Hypothalamus (tissue), 51 donors: ENCODE data around the gene SCT.
A peak's percentile ranks its signal among the peaks of the same experiment; 100 is the strongest.

ENCODE experiments used
- DNase-seq, 51 donors: peaks; one replicate each; lab custom pipeline; 2025; lab: John Stamatoyannopoulos, UW

Gene SCT

GRCh38 chr11:612201-612960 is 14.6 kb downstream of the SCT start:
- DNase-seq, result no peak

- no peak for DNase-seq
Observed at GRCh38 chr11:611001-611996, 15.7 kb downstream of the SCT start.

- no peak for DNase-seq
Observed at GRCh38 chr11:610146-610801, 16.7 kb downstream of the SCT start.

DNA sequence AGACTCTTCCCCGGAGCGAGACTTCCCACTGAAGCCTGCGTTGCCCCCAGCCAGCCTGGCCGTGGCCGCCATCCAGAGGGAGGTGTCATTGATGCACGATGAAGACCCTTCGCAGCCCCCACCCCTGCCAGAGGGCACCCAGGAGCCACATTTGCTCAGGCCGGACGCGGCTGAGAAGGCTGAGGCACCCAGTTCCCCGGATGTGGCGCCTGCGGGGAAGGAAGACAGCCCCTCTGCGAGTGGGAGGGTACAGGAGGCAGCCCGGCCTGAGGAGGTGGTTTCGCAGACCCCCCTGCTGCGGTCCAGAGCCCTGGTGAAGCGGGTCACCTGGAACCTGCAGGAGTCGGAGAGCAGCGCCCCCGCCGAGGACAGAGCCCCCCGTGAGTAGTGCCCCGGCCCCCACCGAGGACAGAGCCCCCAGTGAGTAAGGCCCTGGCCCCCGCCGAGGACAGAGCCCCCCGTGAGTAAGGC is 17.6 kb downstream of the SCT start:
- no peak for DNase-seq

GRCh38 chr11:608791-609251 is 18.2 kb downstream of the SCT start:
- DNase-seq, result no peak

DNA sequence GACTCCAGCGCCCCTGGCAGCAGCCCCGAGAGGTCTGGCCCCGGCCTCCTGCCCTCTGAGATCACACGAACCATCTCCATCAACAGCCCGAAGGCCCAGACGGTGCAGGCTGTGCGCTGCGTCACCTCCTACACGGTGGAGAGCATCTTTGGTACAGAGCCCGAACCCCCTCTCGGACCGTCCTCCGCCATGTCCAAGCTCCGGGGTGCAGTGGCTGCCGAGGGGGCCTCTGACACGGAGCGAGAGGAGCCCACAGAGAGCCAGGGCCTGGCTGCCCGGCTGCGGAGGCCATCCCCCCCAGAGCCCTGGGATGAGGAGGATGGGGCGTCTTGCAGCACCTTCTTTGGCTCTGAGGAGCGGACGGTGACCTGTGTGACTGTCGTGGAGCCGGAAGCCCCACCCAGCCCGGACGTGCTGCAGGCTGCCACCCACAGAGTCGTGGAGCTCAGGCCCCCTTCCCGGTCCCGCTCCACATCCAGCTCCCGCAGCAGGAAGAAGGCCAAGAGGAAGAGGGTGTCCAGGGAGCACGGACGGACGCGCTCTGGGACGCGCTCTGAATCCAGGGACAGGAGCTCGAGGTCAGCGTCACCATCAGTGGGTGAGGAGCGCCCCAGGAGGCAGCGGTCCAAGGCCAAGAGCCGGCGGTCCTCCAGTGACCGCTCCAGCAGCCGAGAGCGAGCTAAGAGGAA is 18.9 kb downstream of the SCT start:
- no peak for DNase-seq

- DNase-seq, result no peak
Observed at GRCh38 chr11:607020-607780, 19.8 kb downstream of the SCT start.

- peak in 8 of 51 donors; percentile 11 to 60 (median 26) for DNase-seq
Observed at GRCh38 chr11:606245-606644, 20.7 kb downstream of the SCT start.

DNA sequence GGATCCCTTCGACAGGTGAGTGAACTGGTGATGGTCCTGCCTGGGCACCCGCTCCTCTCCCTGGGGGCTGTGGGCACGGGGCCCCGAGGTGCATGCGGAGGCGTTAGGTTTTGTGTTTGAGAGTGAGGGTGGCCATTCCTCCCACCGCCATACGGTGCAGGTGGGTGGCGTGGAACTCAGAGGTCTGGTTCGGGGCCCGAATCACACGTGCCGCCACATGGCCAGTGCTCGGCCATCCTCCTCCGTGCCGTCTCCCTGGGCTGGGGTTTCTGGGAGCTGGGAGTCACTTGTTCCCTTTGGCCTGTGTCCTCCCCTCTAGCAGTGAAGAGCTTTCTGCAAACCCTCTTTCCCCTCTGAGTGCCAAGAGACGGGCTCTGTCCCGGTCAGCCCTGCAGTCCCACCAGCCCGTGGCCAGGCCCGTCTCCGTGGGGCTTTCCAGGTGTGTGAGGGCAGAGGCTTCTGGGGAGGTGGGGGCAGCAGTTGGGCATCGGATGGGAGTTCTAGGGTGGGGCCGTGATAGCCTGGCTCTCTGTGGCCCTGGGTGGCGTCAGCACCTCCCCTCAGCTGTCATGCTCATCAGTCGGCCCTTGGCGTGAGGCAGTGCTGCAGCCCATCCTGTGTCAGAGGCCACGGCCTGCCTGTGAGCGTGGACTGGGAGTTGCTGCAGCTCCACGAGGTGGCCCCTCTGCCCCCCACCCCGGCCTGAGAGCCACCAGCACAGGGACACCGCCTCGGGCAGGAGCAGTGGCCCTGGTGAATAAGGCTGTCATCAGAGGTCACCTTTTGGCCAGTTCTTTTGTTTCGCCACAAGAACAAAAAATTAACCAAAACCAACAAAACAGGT is 21.5 kb downstream of the SCT start:
- no peak for DNase-seq

DNA sequence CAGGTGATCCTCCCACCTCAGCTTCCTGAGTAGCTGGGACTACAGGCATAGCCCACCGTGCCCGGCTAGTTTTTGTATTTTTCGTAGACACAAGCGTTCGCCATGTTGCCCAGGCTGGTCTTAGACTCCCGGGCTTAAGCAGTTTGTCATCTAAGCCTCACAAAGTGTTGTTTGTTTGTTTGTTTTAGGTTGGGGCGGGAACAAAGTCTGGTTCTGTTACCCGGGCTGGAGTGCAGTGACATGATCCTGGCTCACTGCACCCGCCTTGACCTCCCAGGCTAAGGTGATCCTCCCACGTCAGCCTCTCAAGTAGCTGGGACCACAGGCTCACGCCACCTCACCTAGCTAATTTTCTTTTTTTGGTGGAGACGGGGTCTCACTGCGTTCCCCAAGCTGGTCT is 23.8 kb downstream of the SCT start:
- no peak for DNase-seq

- no peak for DNase-seq
Observed at GRCh38 chr11:601573-602245, 25.3 kb downstream of the SCT start.

DNA sequence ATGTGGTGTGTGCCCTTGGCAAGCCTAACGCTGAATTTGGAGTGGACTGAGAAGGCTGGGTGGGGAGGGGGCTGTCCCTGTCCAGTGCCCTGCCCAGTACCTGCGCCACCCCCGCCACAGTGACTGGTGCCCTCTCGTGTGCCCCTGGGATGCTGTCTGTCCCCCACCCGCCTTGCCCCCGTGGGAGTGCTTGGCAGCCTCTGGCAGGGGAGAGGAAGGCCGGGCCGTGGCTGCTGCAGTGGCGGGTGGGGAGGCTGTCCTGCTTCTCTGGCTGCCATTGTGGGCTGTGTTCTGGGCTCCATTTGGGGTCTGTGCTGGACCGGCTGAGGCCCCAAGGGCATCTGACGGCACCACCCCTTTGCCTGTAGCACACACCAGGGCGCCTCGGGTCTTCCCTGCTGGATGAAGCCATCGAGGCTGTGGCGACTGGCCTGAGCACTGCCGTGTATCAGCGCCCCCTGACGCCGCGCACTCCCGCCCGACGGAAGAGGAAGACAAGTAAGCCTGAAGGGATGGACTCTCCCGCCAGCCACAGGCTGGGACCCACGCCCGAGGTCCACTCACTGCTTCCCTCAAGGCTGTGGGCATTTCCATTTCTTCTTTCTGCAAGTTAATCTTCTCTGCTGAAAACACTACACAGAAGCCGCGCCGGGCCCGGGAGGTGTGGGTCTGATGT is 28.8 kb downstream of the SCT start:
- DNase-seq, result no peak

DNA sequence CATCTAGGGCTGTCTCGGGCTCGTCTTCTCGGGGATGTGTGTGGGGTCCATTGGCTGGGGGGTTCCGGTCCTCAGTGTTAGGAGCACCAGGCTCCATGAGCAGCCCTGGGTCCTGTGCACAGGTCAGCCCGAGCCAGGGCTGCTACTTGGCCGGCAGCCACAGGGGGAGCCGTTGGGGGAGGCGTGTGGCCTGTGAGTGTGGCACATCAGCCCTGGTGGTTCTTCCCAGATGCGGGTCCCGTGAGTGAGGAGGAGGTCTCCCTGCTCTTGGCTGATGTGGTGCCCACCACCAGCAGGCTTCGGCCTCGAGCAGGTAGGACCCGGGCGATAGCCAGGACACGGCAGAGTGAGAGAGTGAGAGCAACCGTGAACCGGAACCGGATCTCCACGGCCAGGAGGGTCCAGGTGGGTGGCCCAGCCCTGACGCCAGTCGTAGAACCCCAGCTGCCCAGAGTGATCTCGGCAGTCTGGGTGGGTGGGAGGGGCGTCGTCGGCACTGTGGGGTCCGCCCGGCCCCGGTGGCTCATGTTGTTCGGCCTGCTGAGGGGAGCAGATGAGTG is 29.7 kb downstream of the SCT start:
- no peak for DNase-seq

DNA sequence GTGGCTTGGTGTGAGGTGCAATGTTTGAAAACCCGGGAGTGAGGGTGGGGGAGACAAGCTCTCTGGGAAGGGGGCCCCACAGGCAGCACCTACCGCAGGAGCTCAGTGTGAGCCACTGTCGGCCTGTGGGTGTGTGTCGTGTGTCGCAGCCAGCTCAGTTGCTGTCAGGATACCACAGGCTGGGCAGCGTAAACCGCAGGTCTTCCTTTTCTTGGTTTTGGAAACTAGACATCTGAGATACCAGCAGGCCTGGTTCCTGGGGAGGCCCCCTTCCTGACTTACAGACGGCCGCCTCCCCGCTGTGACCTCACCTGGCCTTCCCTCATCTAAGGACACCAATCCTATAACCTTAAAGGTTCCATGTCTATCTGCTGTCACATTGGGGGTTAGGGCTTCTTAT is 30.6 kb downstream of the SCT start:
- no peak for DNase-seq

DNA sequence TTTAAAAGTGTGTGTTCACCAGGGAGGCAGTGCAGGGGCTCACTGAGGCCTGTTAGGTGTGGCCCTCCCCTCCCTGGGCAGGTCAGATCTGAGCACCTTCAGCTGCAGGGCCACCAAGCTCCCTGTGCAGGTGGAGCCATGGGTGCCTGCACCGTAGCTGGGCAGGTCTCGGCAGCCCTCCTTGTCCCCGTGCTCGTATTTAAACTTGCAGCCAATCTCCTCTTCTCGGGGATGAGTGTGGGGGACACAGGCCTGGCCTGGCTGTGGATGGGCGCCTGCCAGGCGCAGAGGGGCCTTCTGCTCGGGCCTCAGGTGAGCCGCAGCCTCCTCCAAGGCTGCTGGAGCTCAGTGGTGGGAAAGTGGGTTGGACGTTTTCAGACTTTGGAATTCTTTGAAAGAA is 31.6 kb downstream of the SCT start:
- DNase-seq, result no peak

GRCh38 chr11:593347-593746 is 33.6 kb downstream of the SCT start:
- DNase-seq, result no peak

DNA sequence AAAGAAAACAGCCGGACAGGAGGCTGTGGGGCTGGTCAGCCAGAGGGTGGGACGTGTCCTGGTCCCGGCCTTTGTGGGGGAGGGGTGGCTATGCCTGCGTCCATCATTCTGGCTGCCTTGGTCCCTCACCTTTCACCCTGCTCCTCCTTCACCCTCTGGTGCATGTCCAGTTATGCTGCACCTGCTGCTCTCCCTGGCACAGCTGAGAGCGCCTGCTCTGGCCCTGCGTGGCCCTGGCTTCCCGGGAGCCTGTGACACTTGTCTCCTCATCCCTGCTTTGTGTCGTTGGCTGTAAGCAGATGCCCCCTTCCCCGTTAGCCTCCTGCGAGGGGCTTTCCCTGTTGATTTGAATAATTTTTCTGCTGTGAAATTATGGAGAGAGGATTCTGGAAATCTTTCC is 34.1 kb downstream of the SCT start:
- DNase-seq, result no peak
